Stimulated activated CD4-positive, alpha-beta T cell treated with anti-CD3 and anti-CD28 coated beads, Interleukin-12 subunit alpha, Interleukin-12 subunit beta, amount 100 ng/mL, for 4 hours (primary cell): ENCODE results near the gene IQGAP2.
"Not testable (repeated sequence)": the region's sequence is repeated elsewhere in the genome, so short reads cannot be mapped to it uniquely, and the experiment has no call there.

Experiments used
- DNase-seq: peaks from one replicate; pipeline ENCODE4 v3.0.0-alpha.2; 2020

The IQGAP2 gene

DNA sequence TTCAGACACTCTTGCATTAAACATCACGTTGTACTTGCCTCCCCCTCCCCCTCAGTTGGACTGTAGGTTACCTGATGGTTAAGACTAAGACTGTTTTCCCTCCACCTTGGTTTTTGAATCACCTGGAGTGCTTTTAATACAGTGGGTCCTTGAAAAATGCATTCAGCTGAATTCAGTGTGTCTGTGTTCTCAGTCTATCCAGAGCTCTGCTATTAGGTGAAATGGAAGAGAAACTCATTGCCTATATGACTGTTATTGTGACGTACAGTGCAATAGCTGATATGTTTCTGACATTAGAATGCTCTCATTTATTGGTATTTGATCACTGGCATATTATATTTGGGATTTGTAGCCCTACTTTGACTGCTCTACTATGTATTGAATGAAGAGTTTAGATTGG is 111.6 kb downstream of the IQGAP2 start:
- no peak for DNase-seq

DNA sequence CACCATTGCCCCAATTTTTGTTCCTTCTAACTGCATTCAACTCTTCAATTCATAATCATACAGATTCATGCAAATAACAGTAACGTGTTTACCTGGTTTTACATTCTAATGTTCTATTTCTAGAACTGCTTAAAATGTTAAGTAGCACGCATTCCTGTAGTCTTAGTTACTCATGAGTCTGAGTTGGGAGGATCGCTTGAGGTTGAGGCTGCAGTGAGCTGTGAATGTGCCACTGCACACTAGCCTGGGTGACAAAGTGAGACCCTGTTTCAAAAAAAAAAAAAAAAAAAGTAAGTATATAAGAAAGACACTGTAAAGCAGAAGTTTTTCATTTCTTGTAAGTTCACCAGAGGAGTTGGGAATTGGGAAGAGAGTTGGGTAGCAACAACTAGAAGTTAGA is 114.2 kb downstream of the IQGAP2 start:
- no peak for DNase-seq

- not testable (repeated sequence) for DNase-seq
Observed at GRCh38 chr5:76518246-76518645, 115.2 kb downstream of the IQGAP2 start.

DNA sequence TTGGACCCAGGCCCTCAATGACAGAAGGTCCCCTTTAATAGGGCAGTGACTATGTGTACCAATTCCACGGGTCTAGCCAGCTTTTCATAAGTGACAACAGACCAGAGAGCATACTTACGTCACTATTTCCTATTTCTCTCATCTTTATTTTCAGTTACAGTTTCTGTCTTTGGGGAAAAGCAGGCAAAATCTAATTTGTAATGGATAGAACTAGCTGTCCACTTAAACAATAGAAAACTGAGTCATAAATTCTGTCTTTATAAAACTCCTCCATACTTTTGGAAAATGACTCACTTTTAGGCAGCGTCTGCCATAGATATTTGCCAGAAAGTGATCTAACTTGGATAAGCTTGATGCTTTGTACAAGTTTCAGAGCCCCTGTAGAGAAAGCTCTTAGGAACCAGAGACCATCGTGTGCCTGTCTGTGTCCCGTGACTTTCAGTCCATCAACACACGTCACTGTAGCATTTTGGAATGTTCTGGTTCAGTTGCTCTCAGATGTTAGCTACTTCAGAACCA is 118.2 kb downstream of the IQGAP2 start:
- DNase-seq, result no peak

GRCh38 chr5:76522103-76522935 is 119.2 kb downstream of the IQGAP2 start:
- no peak for DNase-seq

- no peak for DNase-seq
Observed at GRCh38 chr5:76524101-76524835, 121.2 kb downstream of the IQGAP2 start.

DNA sequence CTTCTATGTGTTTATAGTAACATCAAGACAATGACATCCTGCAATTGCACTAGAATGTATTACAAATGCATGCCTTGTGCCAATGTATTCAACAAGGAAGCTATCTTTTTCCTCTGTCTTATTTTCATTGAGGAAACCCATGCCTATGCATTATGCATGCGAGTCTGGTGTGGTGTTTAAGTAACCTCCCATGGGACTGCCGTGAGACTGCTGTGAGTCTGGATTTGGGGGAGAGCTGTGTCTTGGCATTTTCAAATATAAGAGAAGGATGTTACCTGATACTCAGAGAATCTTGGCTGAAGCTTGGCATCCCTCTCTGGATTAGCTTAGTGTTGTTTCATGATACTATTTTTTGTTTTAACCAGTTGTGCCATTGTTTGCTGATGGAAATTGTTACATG is 121.8 kb downstream of the IQGAP2 start:
- no peak for DNase-seq

DNA sequence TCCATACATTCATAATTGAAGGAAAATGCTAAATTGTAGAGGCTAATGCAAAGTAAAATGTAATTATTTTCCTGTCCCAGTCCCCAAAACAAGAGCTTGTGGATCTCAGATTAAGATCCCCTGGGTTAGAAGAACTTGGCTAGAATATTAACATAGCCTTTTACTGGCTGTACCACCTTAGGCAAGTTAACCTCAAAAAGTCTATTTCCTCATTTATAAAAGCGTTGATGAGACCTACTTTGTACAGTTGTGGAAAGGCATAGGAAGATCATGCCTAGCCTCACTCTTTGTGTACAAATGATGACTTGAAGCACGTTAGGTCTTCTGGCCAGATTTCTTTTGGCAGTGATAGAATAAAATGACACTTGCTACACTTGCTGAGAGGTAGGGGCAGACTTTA is 122.9 kb downstream of the IQGAP2 start:
- no peak for DNase-seq

DNA sequence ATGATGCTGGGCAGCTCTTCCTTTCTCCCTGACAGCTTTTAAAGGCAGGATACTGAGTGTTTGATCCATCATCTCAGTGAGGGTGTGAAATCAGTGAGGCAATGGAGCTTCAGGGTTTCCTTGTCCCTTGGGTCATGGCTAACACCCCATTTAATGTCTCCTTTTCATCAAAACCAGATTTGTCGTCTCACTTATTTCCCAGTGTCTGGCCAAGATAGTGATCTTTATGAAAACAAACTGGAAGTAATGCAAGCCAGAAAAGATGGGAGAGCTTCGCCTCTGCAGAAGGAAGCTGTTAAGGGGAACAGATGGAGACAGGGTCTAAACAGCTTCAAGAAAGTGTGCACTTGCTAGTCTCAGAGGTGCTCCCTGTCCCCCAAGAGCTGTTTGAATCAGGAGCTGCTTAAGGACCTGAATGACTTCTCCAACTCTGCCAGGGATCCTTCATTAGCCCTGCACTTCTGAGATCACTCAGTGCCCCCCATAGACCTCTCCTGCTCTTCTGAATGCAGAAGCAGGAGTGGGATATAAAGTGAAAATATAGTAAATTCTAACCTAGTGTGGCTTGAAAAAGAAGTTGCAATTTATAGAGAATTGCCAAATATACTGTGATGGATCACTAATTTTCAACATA is 124.0 kb downstream of the IQGAP2 start:
- no peak for DNase-seq

GRCh38 chr5:76527685-76528161 is 124.6 kb downstream of the IQGAP2 start:
- DNase-seq, result no peak

GRCh38 chr5:76528547-76529331 is 125.7 kb downstream of the IQGAP2 start:
- no peak for DNase-seq

- no peak for DNase-seq
Observed at GRCh38 chr5:76529464-76530344, 126.6 kb downstream of the IQGAP2 start.

- no peak for DNase-seq
Observed at GRCh38 chr5:76532052-76532451, 129.0 kb downstream of the IQGAP2 start.

- DNase-seq, result no peak
Observed at GRCh38 chr5:76532973-76533372, 129.9 kb downstream of the IQGAP2 start.

DNA sequence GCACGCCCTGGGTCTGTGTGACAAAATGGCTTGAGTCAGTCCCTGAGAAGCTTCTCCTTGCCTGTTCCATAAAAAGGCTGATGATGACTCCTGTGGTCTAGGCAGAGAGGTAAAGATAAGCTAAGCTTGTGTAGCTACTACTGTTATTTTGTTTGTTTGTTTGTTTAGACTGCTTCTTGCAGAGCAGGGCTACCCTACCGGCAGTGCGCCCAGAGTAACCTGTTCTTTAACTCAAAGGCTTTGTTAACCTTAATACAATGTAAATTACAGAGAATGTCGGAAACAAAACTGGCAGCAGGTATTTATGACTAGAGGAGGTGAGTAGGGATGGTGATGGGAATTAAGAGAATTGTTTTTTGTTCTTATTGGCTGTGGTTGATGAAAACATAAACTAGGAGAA is 132.5 kb downstream of the IQGAP2 start:
- DNase-seq, result no peak

DNA sequence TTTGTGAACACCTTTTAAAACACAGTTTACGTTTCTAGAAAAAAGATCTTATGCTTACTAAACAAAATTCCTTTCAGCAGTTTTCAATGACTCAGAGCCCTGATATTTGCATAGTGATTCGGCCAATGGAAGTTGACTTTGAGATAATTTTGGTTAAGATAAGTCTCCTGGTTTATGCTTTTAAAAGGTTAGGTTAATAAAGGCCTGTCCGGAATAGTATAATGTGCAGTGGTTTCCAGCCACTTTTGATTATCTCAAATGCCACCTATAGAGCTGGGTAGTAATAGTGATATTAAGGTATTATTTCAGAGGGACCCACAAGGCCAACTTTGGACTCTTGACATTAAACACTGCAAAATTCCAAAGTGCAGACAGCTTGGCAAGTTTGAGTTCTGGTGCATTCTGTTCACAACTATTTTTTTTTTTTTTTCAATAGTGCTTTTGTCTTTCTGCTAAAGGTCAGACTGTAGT is 134.0 kb downstream of the IQGAP2 start:
- no peak for DNase-seq

DNA sequence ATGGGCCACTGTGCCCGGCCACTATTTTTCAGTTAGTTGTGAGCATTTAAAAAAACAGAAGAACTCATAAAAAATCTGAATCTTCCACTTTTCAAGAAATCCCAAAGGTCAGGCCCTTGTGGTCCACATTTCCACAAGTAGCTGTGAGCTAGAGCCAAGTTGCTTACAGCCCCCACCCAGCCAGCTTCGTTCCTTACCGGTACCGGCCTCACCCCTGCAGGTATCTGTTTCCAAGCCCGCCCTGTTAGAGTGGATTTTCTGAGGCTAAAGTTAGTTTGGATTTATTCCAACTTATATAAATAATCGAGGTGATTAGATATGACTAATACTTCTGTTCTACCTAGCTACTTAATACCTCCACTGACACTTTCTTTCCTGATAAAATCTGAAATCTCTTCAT is 139.2 kb downstream of the IQGAP2 start:
- no peak for DNase-seq

DNA sequence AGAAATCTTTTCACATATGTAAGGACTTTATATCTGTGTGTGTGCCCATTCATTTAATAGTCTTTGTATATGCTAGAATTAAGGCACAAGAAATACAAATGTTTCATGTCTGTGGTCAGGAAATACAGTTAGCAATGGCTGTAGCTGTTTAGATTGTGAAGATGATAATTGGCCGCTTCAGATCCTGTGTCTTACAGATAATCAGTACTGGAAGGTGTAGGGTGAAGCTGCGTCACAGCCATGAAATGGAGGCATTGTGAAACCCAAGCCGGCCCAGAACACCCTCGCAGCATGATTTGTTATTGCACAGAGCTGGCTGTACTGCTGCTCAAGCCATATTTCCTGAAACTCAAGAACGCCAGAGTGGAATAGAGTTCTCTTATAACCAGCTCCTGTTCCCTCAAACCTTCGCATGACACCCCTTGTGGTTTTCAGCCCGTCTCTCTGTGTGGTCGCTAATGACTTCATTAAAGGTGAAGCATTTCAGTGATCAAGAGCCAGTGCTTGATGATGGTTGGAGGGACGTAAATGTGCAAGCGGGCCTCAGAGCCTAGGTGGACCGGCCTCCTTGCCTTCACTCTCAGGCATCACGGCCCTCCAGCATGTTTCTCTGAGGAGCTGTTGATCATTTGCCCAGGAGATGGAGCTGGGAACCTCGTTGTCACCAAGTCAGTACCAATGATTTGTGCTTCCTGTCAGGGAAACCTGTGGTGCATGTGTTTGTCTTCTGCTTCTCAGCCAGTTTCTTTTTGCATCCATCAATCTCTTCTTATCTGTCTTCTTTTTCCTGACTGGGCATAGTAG is 140.0 kb downstream of the IQGAP2 start:
- peak; percentile 39 for DNase-seq

DNA sequence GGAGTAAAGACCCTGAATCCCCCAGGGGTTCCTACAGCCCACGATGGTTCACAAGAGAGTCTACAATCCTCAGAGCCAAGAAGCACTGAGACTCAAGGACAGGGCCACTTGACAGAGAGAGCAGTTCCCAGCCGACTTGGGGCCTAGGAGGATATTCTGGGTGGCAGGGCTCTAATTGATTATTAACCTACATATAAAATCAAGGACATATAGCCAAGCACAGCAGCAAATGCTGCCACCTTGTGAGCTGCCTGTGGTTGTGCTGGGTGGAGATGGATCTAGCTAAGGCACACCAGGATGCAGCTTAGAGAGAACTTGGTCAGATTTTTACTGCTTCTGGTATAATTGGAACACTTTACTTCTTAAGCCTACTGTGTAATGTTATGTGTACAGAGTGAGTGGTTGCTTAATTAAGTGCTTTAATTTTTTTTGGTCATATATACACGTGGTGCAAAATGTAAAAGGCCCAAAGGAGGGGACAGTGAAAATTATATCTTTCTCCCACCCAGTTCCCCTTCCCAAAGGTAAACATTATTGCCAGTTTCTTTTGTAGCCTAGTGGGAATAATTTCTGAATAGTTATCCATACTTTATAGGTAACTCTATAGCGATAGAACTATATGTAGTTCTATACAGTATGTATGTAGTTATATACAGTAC is 141.3 kb downstream of the IQGAP2 start:
- peak; percentile 32 for DNase-seq

DNA sequence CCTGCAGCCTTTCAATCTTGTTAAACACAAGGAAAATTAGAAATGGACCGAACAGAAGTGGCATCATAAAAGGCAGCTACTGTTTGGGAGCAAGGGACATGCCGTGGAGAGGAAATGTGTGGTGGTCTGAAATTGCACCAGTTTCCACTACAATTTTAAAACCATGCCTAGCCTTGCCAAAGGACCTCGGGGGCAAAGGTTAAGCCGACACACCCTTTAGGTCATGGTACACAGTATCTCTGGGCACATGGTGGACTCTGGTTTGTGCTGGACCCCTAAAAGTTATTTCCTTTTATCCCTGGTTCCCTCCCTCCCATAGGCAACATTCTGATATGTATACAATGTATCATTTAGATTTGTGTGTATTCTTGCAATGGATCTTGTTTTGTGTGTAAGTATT is 142.1 kb downstream of the IQGAP2 start:
- no peak for DNase-seq
